ENCODE results near the gene REXO4.
"Not testable (repeated sequence)": the region's sequence is repeated elsewhere in the genome, so short reads cannot be mapped to it uniquely, and the experiment has no call there.

Gene REXO4

DNA sequence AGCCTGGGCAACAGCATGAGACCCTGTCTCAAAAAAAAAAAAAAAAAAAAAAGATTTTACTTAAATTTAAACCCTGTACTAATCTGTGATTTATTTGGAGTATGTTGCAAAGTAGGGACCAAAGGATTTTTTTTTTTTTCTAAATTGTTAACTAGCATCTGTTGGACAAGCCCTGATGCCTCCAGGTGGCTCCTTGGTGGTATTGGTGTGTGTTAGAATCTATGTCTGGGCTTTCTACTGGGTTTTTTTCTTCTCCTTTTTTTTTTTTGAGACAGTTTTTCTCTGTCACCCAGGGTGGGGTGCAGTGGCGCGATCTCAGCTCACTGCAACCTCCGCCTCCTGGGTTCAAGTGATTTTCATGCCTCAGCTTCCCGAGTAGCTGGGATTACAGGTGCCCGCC, 34.1 kb upstream of the REXO4 start:
- DNase-seq (ENCODE audit: low read depth, low spot score) = not testable (repeated sequence)

DNA sequence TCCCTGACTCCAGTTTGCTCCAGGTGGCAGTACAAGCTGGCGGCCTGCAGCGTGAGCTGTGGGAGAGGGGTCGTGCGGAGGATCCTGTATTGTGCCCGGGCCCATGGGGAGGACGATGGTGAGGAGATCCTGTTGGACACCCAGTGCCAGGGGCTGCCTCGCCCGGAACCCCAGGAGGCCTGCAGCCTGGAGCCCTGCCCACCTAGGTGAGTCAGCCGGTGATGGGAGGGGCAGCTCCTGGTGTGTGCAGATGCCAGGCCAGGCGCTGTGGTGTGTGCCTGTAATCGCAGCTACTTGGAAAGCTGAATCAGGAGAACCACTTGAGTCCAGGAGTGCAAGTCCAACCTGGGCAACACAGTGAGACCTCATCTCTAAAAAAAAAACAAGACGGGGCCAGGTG, 31.9 kb upstream of the REXO4 start:
- DNase-seq (ENCODE audit: low read depth, low spot score) = no peak

DNA sequence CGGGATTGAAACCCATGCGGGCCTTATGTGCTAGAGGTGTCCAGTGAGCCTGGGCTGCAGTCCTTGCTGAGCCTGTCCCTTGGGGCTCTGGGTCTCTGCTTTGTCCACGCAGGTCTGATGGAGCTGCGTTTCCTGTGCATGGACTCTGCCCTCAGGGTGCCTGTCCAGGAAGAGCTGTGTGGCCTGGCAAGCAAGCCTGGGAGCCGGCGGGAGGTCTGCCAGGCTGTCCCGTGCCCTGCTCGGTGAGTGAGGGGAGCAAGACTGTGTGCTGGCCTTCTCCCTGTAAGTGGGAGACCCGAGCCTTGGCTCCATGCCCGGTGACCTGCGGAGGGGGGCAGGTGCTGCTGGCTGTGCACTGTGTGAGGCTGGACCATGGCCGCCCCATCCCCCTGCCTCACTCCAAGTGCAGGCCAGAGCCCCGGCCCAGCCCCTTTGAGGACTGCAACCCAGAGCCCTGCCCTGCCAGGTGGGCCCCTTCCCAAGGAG, 30.7 kb upstream of the REXO4 start:
- no peak for DNase-seq (ENCODE audit: low read depth, low spot score)

DNA sequence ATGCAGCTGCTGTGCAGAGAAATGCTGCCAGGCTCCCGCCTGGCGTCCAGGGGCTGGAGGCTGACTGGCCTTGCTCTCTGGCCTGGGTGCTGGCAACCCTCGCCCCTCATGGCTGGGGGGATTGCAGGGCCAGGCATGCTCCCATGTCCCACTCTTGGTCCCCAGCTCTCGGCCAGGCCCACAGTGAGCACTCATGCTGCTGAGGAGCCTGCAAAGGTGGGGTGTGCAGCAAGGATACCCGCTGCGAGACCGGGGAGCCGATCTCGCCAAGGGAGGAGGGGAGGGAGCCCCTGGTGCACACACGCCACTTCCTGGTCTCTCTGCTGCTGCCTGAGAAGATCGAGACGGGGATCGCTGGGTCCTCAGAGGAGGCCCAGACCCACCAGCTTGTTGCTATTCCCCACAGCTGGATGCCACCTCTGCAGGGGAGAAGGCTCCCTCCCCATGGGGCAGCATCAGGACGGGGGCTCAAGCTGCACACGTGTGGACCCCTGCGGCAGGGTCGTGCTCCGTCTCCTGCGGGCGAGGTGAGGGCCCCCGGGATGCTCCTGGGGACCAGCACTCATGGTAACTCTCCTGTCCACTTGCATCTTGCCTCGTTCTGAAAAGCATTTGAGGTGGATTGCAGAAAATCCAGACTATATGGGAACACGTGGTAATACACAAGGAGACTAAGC, 27.6 kb upstream of the REXO4 start:
- no peak for DNase-seq (ENCODE audit: low read depth, low spot score)

DNA sequence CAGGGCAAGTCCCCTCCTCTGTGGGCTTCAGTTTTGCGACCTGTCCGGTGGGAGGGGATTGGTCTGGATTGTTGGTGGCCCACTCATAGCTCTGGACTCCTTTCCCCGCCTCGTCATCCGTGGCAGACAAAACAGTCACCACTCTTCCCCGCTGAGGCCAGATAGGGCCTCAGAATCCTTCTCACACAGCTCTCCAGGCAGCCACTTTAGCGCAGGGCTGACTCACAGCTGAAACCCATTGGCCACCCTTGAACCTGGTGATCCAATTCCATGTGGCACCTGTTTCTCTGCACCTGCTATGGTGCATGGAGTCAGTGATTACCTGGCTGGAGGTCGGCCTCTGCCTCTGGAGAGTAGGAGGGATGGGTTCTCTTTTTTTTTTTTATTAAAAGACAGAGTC, 26.2 kb upstream of the REXO4 start:
- DNase-seq (ENCODE audit: low read depth, low spot score) = no peak

DNA sequence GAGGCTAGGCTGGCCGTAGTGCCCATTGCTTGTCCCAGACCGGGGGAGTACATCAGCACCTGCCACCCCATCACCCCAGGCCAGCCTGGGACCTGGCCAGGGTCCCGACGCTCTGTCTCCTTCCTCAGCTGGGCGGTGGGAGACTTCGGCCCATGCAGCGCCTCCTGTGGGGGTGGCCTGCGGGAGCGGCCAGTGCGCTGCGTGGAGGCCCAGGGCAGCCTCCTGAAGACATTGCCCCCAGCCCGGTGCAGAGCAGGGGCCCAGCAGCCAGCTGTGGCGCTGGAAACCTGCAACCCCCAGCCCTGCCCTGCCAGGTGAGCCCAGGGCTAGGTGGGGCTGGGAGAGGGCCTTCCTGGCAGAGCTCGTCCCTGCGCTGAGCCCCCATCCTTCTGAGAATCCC, 25.4 kb upstream of the REXO4 start:
- no peak for DNase-seq (ENCODE audit: low read depth, low spot score)

DNA sequence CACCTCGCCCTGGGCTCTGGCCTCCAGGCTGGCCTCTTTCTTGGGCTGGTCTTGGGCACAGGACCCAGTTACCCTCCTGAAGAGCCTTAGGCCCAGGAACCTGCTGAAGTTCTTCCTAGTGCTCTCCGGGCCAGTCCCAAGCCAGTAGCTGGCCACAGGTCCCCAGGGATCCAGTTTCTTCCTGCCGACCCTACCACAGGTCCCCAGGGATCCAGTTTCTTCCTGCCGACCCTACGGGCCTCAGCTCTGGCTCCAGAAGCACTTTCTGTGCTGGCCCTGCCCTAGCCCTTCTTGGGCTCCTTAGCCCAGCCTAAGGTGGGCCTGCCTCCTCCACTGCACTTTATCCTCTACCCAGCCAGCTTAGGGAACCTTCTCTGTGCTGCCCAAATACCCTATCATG, 23.8 kb upstream of the REXO4 start:
- DNase-seq (ENCODE audit: low read depth, low spot score) = no peak

DNA sequence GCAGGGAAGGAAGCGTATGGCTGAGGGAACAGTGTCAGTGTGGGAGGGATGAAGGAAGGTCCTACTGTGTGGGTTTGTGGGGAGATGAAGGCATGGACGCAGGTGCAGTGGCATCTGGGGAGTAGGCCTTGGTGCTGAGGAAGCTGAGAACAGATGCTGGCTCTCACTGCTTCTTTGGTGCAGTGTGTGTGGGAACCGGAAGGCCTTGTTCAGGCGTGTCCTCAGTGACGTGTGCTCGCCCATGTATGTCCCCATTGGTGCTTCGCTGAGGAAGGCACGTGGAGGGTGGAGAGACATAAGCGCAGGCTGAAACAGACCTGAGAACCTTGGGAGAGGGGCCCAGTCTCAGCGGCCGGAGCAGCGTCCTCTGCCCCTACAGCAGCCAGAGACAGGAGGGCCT, 23.1 kb upstream of the REXO4 start:
- no peak for DNase-seq (ENCODE audit: low read depth, low spot score)

DNA sequence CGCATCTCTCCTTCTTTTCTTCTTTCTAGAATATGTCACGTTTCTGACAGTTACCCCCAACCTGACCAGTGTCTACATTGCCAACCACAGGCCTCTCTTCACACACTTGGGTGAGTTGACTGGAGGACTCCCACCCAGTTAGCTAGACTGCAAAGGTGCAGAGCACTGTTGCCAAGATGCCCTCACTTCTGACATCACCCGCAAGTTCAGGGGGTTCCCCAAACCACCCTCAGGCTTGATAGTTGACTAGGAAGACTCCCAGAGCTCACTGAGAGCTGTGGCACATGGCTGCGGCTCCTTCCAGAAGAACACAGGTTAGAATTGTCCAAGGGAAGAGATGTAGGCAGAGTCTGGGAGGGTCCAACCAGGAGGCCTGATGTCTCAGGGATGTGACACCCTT, 21.5 kb upstream of the REXO4 start:
- no peak for DNase-seq (ENCODE audit: low read depth, low spot score)

DNA sequence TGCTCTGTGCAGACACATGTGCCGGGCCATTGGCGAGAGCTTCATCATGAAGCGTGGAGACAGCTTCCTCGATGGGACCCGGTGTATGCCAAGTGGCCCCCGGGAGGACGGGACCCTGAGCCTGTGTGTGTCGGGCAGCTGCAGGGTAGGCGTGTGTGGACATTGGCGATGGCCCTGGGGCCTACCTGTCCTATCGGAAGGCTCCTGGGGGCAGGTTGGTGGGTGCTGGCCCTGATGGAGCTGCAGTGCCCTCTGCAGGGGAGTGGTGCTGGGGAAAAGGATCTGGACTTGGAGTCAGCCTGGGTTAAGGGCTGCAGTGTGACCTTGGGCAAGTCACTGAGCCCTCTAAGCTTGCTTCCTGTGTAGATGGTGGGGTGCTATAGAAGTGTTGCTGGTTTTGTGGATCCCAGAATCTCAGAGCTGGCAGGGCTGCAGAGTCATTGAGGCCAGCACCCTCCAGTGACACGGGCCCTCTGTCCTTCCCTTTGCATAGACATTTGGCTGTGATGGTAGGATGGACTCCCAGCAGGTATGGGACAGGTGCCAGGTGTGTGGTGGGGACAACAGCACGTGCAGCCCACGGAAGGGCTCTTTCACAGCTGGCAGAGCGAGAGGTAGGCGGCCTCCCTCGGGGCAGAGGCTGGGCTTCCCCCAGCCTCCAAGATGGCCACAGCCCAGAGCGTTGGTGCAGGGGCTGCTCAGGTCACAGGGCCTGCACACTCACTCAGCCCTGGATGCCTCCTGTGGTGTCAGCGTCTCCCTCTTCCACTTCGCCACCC, 20.1 kb upstream of the REXO4 start:
- DNase-seq (ENCODE audit: low read depth, low spot score) = peak; percentile 57

DNA sequence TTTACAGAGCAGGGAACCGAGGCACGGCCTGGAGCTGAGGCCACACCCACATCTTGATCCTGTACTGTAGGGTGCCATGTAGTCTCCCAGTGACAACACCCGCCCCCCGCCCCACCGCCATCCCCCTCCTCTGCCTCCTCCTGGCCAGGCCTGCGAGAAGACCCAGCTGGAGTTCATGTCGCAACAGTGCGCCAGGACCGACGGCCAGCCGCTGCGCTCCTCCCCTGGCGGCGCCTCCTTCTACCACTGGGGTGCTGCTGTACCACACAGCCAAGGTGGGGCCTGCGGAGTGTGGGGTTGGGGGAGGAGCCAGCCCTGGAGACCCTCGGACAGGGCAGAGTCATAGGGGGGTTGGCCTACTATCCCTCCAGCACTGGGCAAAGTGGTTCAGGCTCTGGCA, 18.9 kb upstream of the REXO4 start:
- no peak for DNase-seq (ENCODE audit: low read depth, low spot score)

DNA sequence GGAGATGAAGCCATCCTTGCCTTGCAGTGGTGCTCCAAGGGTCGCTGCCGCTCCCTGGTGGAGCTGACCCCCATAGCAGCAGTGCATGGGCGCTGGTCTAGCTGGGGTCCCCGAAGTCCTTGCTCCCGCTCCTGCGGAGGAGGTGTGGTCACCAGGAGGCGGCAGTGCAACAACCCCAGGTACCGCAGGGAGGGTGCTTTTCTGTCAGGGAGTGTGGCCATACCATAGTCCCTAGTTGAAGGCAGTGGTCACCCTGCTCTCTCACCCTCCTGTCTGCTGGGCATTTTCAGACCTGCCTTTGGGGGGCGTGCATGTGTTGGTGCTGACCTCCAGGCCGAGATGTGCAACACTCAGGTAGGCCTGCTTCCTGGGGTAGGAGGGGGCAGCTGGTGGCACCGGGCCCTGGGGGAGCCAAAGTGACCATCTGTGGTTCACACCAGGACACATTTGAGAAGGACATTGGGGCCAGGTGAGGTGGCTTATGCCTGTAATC, 15.6 kb upstream of the REXO4 start:
- DNase-seq (ENCODE audit: low read depth, low spot score) = no peak

DNA sequence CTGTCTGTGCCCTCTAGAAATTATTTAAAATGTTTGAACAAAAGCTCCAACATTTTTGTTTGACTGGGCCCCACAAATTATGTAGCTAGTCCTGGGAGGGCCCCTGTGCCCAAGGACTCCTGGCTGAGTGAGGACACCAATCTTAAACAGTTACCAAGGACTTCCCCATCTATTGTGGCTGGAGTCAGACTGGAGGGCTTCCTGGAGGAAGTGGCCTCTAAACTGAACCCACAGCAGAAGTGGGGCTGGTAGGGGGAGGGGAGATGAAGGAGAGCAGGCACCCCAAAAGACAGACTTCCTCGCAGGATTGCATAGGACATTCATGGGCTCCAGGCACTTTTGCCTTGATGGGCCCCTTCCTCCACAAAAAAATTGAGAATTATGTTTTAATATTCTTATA, 12.4 kb upstream of the REXO4 start:
- DNase-seq (ENCODE audit: low read depth, low spot score) = no peak

DNA sequence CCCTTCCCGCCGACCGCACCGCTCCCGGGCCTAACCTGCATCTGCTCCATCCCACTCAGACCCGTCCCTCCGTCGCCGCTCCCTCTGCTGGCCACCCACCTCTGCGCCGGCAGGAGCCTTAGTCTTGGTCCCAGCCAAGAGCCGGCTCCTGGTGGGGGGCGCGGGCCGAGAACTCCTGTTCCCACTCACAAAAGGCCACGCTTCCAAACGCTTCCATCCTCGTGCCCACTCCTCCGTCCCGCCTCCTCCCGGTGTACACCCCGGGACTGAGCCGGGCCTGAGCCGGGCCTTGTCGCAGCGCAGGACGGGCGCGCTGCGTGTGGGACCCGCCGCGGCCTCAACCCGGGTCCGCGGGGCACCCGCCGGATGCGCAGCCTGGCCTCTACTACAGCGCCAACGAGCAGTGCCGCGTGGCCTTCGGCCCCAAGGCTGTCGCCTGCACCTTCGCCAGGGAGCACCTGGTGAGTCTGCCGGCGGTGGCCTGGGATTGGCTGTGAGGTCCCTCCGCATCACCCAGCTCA, 11.9 kb upstream of the REXO4 start:
- peak; percentile 80 for DNase-seq (ENCODE audit: low read depth, low spot score)

DNA sequence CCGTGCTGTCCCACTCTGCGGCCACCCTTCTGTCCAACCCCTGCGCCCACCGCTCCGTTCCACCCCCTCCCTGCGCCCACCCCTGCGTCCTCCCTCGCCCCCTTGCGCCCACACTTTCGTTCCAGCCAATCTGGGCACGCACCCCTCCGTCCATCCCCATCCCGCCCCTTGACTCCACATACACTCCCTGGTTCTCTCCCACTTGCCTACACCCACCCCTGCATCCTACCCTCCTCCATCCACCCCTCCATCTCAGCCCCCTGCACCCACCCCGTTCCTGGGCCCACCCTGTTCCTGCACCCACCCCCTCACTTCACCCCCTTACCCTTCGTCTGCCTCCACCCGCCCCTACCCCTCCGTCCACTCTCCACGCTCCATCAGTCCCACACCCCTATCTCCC, 11.4 kb upstream of the REXO4 start:
- DNase-seq (ENCODE audit: low read depth, low spot score) = no peak

DNA sequence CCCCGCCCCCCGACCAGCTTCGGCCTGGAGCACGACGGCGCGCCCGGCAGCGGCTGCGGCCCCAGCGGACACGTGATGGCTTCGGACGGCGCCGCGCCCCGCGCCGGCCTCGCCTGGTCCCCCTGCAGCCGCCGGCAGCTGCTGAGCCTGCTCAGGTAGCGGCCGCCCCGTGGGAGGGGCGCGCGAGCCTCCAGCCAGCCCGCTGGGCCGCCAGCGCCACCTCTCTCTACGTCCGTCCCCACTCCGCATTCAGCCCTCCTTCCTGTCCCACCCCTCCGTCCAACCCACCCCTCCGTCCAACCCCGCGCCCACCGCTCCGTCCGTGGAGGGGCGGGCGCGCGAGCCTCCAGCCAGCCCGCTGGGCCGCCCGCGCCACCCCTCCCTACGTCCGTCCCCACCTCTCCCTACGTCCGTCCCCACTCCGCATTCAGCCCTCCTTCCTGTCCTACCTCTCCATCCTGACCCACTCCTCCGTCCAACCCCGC, 10.8 kb upstream of the REXO4 start:
- DNase-seq (ENCODE audit: low read depth, low spot score) = peak; percentile 64

DNA sequence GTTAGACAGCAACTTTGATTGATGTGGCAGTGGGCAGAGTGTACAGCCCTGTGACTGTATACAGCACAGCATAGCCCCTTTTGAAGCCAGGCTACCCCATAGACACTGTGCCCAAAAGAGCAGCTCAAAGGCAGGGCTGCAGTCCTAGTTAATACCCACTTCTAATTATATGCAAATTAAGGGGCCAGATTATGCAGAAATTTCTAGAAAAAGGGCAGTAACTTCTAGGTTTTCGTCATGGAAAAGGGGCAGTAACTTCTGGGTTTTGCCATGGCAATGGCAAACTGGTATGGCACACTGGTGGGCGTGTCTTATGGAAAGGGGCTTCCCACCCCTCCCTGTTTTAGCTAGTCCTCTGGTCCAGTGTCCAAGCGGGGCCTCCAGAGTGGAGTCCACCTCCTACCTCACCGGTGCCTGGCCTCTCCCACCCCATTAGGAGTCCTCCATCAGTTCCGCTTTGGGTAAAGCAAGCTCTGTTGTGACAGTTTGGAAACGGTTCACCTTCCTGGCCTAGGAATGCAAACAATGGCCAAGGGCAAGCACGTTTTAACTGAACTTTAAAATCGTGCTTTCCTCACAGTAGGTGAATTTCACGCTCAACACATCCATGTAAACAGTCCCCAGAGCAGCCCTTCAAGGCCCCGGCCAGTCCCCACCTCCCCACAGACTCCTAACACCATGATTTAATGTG, 10.0 kb upstream of the REXO4 start:
- peak; percentile 26 for DNase-seq (ENCODE audit: low read depth, low spot score)

DNA sequence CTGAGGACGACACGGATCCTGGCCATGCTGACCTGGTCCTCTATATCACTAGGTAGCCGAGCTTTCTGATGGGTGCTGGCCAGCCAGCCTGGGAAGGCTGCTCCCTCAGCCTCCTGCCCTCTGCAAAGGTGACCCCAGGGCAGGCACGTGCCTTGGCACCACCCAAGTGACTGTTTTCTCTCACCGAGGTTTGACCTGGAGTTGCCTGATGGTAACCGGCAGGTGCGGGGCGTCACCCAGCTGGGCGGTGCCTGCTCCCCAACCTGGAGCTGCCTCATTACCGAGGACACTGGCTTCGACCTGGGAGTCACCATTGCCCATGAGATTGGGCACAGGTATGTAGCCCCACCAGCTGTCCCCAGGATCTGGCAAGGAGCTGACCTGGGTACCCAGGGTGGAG, 8.2 kb upstream of the REXO4 start:
- DNase-seq (ENCODE audit: low read depth, low spot score) = no peak

DNA sequence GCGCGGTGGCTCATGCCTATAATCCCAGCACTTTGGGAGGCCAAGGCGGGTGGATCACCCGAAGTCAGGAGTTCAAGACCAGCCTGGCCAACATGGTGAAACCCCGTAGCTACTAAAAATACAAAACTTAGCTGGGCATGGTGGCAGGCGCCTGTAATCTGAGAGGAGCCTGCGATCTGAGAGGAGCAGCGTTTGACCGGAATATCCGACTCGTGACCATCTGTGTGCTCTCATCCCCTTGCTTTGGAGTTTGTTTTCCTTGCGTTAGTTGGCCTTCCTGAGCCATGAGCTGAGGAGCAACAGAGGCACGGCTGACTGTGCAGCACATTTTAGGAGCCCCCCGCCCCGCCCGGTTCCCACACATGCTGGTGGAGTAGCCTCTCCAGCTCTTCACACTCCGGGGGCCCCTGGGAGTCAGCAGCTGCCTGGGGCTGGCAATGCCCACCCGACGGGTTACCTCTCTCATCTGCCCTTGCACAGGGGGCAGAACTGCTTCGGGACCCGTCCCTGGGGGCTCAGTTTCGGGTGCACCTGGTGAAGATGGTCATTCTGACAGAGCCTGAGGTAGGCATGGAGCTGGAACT, 7.3 kb upstream of the REXO4 start:
- DNase-seq (ENCODE audit: low read depth, low spot score) = no peak

DNA sequence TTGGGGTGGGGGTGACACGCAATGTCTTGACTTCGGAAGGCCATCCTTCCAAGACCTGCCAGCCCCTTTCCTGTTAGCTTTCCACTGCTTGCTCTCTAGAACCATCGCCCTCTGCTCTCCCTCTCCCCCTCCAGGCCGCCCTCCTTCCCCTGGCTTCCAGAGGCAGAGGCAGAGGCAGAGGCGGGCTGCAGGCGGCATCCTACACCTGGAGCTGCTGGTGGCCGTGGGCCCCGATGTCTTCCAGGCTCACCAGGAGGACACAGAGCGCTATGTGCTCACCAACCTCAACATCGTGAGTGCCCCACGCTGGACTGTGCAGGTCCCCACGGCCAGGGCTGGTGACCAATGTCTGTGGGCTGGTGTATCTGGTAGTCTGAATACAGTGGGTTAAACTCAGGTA, 6.4 kb upstream of the REXO4 start:
- DNase-seq (ENCODE audit: low read depth, low spot score) = no peak

DNA sequence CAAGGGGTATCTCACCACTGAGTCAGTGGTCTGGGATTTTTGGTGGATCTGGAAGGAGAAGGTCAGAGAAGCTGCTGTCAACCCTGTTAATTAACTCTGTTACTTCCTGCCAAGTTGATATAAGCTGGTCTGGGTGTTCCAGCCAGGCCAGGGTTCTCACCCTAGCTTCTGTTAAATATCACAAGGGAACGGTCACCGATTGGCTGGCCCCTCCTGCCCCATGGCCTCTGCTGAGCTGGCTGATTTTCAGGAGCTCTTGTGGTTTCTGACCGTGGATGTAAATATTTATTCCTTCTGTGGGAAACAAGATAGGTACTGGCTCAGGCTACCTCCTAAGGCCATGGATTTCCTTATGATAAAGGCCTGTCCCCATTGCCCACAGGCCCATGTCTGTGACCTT, 5.4 kb upstream of the REXO4 start:
- DNase-seq (ENCODE audit: low read depth, low spot score) = no peak
